Amygdala (tissue), 56 donors: ENCODE results near the gene MCM3AP.
"Not testable (repeated sequence)": the region's sequence is repeated elsewhere in the genome, so short reads cannot be mapped to it uniquely, and the experiment has no call there.

Experiments
- DNase-seq, 56 donors: peaks; one replicate each; lab custom pipeline; 2025; lab: John Stamatoyannopoulos, UW

The MCM3AP gene

DNA sequence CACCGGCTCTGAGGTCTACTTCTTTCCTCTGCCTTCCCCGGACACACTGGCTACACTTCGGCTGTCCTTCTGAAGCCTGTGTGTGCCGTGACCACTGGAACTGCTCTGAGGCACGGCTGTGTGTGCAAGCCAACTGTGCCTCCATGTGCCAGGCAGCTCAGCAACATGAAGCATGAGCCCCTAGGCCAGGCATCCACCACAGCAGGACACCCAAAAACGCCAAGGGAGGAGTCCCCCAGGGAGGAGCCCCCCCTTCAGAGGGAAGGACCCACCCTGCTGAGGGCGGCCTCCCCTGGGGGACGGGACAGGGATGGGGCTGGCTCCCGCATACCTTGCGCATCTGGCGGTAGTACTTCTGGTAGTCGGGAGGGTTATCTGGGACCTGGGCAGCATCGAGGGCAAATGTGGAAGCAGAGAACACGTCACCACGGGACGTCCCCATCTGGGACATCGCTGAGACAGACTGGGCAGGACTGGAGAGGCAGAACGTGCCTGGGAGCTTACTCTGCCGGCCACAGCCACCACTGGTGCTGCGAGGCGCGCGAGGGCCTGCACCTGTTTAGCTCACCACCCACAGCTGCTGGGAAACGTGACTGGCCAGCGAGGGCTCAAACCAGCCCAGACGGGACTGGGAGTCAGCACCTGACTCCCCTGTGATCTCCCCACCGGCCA, 77.4 kb downstream of the MCM3AP start:
- no peak for DNase-seq

DNA sequence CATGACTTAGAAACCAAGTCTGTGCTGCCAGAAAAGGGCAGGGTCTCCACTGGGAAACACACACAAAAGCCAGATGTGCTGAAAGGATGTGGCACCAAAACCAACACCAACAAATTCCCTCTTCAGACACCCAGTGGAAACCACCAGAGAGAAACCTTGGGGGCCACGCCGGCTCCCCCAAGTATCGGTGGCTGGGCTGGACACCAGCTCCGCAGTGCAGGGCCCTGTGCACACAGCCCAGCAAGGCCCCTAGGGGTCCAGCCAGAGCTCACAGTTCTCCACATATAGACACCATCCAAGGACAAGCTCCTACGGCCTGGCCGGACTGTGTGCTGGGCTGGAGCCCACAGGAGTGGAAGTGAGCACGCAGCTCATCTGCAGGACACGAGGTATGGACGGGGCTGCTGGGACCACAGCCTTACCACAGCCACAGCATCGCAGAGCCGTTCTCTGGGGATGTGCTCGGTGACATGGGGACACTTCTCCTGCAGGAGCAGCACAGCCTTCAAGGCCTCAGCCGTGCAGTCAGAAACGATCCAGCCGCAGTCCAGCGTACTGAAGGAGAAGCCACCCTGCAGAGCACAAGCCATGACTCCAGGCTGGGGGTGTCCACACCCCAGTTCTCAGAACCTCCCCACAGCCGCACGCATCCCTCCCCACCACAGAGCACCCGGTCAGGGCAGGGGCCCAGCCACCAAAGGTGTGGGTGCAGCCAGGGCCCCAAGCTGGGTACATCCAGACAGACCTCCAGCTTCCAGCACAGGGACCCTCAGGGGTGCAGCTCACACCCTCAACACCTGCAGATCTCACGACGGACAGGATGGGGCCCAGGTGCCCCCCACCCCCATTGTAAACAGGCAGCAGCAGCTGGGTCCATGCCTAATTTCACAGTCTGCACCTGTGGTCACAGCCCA, 78.1 kb downstream of the MCM3AP start:
- DNase-seq = no peak

DNA sequence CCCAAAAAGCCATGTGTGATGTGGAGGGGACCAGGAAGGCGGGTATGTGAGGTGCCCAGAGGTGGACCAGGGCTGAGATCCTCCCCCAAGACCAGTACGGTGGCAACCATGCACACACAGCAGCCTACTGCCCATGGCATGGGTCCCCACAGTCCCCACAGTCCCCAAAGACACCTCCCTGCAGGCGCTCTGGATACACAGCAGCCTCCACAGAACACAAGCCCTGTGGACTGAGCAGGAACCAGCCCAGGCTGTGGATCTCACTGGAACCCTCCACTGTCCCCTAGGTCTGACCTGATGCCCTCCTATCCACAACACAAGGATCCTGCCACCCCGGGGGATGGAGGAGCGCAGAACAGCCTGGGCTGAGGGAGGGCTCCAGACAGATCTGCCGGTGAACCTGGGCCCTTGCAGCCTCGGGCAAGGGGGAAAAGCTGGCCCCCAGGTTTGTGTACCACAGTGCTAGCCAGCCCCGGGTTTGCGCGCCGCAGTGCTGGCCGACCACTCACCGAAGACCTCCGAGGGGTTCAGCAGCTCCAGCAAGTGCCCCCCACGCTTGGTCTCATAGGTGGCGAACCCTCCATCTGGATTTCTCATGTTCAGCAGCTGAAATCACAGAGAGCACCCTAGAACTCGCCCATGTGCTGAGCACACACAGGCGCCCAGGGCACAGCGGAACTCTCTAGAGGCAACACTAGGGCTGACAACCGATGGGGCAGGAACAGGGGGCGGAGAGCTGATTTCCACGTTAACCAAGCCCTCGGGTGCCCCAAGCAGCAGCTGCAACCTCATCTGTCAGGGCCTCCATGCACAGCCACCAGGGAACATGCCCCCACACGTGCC, 79.0 kb downstream of the MCM3AP start:
- no peak for DNase-seq

DNA sequence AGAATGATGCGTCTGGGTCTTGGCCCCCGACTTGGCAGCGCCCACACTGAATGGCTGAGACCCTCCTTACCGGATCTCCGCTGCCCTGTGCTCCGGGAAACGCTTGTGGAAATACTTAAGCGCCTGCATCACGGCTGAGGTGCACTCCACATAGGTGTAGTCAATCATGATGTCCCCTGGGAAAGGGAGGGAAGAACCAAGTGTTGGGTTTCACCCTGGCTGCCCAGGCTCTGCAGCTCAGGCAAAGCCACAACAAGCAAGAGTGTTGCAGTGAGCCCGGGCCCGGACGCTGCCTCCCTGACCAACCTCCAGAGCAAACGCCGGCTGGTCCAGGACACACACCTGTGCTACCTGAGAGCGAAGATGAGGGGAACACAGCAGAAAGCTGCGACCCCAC, 79.6 kb downstream of the MCM3AP start:
- no peak for DNase-seq

DNA sequence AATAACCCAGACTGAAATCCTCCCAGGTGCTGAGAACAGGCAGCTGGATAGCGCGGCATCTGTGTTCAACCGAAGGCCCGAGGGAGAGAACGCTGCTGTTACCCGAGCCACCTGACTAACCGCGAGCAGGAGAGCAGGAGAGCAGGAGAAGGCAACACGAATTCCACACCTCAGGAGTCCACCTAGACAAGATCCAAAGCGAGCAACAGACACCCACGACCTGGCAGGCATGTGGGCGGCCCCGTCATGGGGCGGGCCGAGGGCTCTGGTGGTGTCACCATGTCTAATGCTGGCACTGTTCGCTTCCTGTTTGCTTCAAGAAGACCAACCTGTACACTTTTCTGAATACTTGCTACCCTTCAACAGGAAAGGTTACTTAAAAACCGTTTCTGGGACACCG, 80.2 kb downstream of the MCM3AP start:
- DNase-seq = no peak

DNA sequence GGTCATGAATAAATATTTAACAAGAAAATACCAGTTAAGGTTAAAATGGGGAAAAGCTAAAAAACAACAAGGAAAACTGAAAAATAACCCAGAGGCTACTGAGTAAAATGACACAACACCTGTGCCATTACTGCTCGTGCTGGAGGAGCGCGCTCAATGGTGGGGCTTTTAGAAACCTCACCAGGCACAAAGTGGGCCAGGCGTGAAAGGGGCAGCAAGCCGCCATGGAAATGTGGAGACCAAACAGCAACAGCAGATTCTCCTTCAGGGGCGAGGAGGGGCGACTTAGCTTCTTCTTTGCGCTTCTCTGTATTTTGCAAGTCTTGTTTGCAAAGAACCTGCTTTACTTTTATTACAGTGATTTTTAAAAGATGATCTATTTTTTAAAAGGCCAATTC, 82.2 kb downstream of the MCM3AP start:
- DNase-seq = no peak

DNA sequence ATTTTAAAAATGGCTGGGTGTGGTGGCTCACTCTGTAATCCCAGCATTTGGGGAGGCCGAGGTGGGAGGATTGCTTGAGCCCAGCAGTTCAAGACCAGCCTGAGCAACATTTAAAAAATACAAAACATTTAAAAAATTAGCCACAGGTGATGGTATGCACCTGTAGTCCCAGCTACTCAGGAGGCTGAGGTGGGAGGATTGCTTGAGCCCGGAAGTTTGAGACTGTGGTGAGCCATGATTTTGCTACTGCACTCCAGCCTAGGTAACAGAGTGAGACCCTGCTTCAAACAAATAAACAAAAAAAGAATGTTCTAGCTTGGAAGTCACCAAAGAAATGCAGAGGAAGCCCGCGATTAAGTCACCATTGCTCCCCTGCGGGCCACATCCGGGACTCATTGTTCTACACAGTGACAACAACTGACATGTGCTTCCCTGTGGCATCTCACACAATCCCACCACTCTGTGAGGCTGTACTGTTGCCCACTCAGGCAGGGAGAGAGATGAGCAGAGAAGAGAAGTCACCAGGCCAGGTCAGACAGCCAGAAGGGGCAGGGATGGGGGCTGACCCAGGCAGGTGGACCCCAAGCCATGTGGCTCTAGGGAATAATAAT, 82.7 kb downstream of the MCM3AP start:
- no peak for DNase-seq

DNA sequence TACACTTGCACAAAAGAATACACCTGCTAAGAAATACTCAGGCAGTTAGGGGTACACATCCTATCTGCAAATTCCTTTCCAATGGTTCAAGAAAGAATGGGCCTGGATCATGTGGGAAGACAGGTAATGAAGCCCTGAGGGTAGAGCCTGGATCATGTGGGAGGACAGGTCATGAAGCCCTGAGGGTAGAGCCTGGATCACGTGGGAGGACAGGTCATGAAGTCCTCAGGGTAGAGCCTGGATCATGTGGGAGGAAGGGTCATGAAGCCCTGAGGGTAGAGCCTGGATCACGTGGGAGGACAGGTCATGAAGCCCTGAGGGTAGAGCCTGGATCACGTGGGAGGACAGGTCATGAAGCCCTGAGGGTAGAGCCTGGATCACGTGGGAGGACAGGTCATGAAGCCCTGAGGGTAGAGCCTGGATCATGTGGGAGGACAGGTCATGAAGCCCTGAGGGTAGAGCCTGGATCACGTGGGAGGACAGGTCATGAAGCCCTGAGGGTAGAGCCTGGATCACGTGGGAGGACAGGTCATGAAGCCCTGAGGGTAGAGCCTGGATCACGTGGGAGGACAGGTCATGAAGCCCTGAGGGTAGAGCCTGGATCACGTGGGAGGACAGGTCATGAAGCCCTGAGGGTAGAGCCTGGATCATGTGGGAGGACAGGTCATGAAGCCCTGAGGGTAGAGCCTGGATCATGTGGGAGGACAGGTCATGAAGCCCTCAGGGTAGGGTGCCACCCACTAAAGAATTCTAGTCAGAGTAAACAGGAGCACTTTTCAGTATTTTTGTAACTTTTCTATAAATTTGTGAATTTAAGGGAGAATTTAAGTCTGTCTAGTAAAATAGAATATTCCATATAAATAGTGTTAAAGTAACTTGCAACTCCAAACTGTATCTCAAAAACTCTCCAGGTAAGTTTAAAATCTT, 84.3 kb downstream of the MCM3AP start:
- not testable (repeated sequence) for DNase-seq

DNA sequence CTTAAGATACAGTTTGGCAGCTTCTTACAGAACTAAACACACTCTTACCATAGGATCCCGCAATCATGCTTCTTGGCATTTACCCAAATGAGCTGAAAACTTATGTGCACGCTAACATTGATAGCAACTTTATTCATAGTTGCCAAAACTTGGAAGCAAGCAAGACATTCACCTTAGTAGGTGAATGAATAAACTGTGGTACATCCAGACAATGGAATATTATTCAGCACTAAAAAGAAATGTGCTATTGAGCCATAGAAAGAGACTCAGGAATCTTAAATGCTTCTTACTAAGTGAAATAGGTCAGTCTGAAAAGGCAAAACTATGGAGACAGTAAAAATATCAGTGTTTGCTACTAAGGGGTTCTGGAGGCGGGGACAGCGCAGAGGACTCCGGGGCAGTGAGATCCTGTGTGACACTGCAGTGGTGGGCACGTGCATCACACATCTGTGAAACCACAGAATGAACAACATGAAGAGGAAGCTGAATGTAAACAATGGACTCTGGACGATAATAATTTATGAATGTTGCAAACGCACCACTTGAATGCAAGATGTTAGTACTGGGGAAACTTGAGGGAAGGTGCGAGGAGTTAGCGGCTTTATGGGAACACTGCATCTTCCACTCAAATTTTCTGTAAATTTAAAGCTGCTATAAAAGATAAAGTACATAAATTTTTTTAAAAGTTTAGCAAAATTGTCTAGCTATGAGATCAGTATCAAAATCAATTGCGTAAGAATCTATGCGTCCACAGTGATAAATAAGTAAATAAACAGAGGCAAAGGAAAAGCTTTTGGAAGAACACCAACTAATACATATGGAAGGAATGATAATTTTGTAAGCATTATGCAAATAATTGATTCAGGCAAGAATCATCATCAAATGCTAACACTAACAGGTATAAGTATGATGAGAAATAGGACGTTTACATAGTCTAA, 85.7 kb downstream of the MCM3AP start:
- no peak for DNase-seq

DNA sequence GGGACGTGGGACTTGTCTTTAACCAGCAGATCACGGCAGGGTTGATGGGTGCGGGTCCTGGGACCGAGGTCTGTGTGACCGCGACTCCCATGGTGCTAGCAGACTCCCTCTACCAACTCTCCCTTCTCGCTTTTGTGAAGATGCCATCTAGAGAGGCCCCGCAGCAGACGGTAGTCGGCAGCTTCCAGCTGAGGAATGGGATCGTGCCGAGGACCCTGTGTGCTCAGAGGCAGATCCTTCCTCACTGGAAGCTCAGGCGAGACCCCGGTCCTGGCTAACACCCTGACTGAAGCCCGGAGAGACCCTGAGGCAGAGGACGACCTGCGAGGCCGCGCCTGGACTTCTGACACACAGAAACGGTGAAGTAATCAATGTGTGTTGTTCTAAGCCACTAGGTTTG, 88.7 kb downstream of the MCM3AP start:
- no peak for DNase-seq

DNA sequence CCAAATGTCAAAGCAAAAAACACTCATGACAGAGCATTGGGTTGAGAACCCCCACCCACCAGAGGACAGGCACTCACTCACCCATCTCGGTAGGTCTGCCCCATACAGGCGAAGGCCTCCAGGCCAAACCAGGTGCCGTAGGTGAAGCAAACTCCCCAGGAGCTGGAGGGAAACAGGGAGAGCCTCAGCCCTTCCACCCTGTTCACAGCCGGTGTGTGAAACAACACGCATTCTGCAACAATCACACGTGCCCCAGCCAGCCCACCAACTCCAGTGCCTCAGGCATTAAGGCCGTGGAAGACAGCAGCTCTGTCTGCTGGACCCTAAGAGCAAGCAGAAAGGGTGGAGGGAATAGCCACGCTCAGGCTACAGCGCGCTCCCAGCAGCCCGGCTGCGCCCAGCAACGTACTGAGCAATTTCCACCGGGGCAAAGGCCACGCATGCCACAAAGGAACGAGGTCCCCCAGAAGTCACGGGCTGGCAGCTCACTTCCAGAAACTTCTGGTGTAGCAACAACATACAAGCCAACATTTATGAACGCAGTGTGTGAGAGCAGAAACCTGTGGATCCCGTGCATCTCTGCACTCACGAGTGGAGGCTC, 89.7 kb downstream of the MCM3AP start:
- no peak for DNase-seq

DNA sequence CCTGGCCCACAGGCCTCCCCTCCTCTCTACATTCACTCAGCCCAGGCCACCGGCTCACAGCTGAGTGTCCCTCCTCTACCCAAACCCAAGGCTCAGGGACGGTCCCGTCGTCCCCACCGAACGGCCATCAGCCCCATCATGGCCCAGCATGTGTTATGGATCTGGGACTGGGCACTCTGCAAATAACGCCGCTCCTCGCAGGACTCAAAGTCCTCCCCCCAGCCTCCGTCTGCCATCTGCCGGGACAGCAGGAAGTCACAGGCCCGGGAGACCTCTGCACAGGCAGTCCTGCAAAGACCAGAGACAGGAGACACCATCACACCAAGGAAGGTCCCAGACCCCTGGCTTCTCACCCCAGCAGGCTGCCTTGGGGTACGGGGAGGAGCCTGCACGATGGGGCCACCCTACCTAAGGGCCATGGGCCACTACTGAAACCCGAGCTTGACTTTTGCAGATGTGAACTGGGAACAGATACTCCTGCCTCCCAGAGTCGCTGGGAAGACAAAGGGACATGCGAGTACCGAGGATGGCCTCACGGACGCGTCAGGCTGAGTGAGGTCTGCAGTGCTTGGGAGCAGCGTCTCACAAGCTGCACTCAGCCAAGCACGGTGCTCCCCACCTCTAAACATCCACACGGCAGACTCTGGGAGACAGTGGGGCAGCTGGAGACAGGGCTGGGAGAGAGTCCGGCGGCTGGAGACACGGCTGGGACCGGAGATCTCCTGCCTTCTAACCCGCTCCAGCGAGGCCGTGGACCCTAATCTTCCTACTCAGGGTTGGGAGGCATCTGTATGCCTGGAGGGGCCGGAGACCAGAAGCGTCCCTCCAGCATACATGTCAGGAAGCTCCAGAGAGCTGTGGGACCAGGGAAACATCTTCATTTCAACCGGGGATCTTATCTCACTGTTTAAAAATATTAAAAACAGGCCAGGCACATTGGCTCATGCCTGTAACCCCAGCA, 90.8 kb downstream of the MCM3AP start:
- no peak for DNase-seq

DNA sequence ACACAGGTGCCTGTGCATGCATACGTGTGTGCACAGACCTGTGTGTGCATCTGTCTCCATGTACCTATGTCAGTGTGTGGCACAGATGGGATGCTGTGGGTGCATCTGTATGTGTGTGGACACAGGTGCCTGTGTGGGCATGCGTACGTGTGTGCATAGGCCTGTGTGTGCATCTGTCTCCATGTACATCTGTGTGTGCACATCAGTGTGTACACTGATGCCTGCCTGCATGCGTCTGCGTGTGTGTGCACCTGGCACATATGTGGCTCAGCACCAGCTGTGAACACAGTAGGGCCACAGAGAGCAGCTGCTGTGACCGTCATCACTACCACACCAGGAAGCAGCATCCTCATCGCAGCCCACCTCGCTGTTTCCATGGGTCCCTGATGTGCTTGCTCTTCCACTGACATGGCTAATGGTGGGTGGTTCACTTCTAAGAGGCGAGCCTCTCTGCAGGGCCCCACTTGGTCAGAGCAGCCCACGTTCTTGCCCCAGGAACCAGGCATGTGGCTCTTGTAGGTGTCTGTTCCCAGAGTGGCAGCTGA, 91.5 kb downstream of the MCM3AP start:
- no peak for DNase-seq

DNA sequence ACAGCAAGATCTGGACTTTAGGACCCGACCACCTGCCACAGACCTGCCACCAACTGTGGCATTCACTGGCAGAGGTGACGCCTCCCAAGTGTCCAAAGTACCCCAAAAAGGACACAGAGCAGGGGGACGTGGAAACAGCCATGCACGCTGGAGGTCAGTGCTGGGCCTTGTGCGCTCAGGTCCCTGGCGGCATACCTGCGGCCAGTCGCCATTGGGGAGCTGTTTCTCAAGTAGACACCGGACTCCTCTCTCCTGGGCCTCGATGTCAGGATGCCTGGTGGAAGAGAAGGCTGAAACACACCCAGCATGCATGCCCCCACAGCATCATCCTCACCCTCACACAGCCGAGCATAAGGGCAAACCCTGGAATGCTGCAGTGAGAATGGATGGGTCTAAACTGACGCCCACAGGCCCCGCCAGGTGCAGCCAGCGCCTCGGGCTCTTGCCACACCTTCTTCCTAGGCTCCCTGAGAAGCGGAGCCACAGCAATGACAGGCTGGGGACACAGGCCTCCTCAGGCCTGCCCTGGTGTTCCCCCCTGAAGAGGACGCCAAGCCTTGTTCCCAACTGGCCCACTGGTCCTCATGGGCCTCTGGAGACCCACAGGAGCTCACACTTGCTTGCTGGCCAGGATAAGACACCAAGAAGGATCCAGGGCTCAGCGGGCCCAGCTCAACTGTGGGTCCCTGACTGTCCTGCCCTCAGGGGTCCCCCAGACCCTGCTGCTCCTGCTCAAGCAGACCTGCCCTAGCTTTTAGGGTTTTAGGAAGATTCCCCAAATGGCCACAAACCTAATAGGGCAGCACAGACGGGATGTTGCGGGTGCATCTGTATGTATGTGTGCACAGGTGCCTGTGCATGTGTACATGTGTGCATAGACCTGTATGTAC, 93.5 kb downstream of the MCM3AP start:
- no peak for DNase-seq

DNA sequence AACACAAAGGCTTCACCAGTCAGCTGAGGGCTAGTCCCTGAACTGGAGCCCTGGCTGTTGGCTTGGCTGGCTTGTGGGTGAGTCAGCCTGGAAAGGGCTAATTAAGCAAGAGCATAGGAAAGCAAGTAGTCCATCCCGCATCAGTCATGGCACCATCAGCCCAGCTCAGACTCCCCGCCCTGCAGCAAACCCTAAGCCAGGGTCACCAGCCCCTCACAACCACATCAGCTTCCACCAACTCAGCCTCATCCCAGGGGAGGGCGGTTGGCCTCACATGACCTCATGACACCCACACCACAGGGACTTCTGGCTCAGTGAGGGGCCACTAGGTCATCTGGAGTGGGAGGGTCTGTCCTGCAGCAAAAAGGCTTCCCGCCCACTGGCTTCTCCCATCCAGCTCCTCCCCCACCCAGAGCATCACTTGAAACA, 94.1 kb downstream of the MCM3AP start:
- no peak for DNase-seq
